Measurements from ENCODE around the gene HDAC5. TPM values are rescaled to one million over a fixed set of nuclear protein-coding genes. Genes with fewer than 3 reads are reported as not detected.

The HDAC5 gene
- total RNA-seq, 4 donors from 2014 or later: 23.3 to 91.7 (median 42.4) TPM

- TF ChIP-seq CTCF (IDR thresholded peaks at IDR 0.05; ENCODE audit: low read depth): no peak
Observed at GRCh38 chr17:44128383-44128782, 4.9 kb upstream of the HDAC5 start.

GRCh38 chr17:44124118-44124438 lies 637 bp upstream of the HDAC5 start:
- TF ChIP-seq CTCF (IDR thresholded peaks at IDR 0.05; ENCODE audit: low read depth): no peak

GRCh38 chr17:44122816-44123355 lies 555 bp downstream of the HDAC5 start:
- TF ChIP-seq CTCF (IDR thresholded peaks at IDR 0.05; ENCODE audit: low read depth): no peak

GRCh38 chr17:44121997-44122815 lies 1.2 kb downstream of the HDAC5 start:
- no peak for TF ChIP-seq CTCF (IDR thresholded peaks at IDR 0.05; ENCODE audit: low read depth)

- no peak for TF ChIP-seq CTCF (IDR thresholded peaks at IDR 0.05; ENCODE audit: low read depth)
Observed at GRCh38 chr17:44120851-44121605, 2.4 kb downstream of the HDAC5 start.

GRCh38 chr17:44119798-44120197 lies 3.6 kb downstream of the HDAC5 start:
- TF ChIP-seq CTCF (IDR thresholded peaks at IDR 0.05; ENCODE audit: low read depth): no peak

GRCh38 chr17:44119062-44119461 lies 4.4 kb downstream of the HDAC5 start:
- TF ChIP-seq CTCF (IDR thresholded peaks at IDR 0.05; ENCODE audit: low read depth): no peak
